K562 (cell line): ENCODE data around the gene ST3GAL3. TPM values are rescaled to one million over a fixed set of nuclear protein-coding genes. Genes with fewer than 3 reads are reported as not detected.

Source experiments
- BCOR ChIP-seq: fragments of 450-650 bp; IDR thresholded peaks from 2 replicates; pipeline ENCODE4 v1.6.1; 2016
- BRF1 ChIP-seq: IDR thresholded peaks from 3 replicates; pipeline ENCODE4 v1.6.1; 2011; ENCODE audit warnings: borderline replicate concordance, mild to moderate bottlenecking; ENCODE audit not compliant: insufficient read length; ENCODE audit errors: extremely low read depth
- CEBPG ChIP-seq, 3 experiments: fragments of 200-800 bp in 1 of 3; sonication (Bioruptor generic) in 1 of 3; sonication (generic) in 1 of 3; formaldehyde crosslinking in 1 of 3; IDR thresholded peaks in 2 of 3; conservative IDR thresholded peaks in 1 of 3; 2 replicates each; pipeline versions ENCODE4 v1.6.1 to v1.8.0; 2016 to 2022; ENCODE audit warnings: missing compliant biosample characterization in 2 of 3, missing genetic modification characterization in 2 of 3, mild to moderate bottlenecking in 1 of 3, missing genetic modification reagents in 1 of 3
- CREM ChIP-seq: IDR thresholded peaks from 2 replicates; pipeline ENCODE4 v1.6.1; 2014; ENCODE audit warnings: antibody characterized with exemption, low read depth
- FOSL1 ChIP-seq: fragments of 200-800 bp; sonication (Bioruptor generic); conservative IDR thresholded peaks from 2 replicates; pipeline ENCODE4 v1.6.1; 2016; ENCODE audit warnings: missing genetic modification characterization, missing compliant biosample characterization
- GTF2E2 ChIP-seq: fragments of 200-800 bp; sonication (Bioruptor generic); IDR thresholded peaks from 2 replicates; pipeline ENCODE4 v1.6.1; 2016; ENCODE audit warnings: missing genetic modification characterization, missing compliant biosample characterization
- HMGN3 ChIP-seq: IDR thresholded peaks from 2 replicates; pipeline ENCODE4 v1.6.1; 2011; ENCODE audit warnings: borderline replicate concordance, low read depth, mild to moderate bottlenecking, mixed read lengths, low read length; ENCODE audit not compliant: insufficient read length; ENCODE audit errors: extremely low read depth
- KDM2B ChIP-seq: fragments of 250-450 bp; sonication (Bioruptor Pico); IDR thresholded peaks from 2 replicates; pipeline ENCODE4 v1.8.0; 2021; ENCODE audit warnings: mild to moderate bottlenecking, moderate library complexity
- LCOR ChIP-seq: sonication (generic); formaldehyde crosslinking; IDR thresholded peaks from 2 replicates; pipeline ENCODE4 v1.8.0; 2022; ENCODE audit warnings: mild to moderate bottlenecking, missing genetic modification reagents
- NFYB ChIP-seq: IDR thresholded peaks from 2 replicates; pipeline ENCODE4 v1.6.1; 2011; ENCODE audit warnings: mild to moderate bottlenecking, moderate library complexity; ENCODE audit not compliant: insufficient read length; ENCODE audit errors: extremely low read depth
- NR2C1 ChIP-seq, 2 experiments: fragments of 450-650 bp; IDR thresholded peaks; 2 replicates each; pipeline ENCODE4 v1.6.1; 2017; ENCODE audit warnings: mild to moderate bottlenecking in 2 of 2, antibody characterized with exemption in 1 of 2, inconsistent platforms in 1 of 2, missing compliant biosample characterization in 1 of 2, missing genetic modification characterization in 1 of 2
- PHF8 ChIP-seq: fragments of 200-600 bp; sonication (generic); IDR thresholded peaks from 2 replicates; pipeline ENCODE4 v1.6.1; 2012; ENCODE audit warnings: mixed run types, mild to moderate bottlenecking, inconsistent platforms, low read length, moderate library complexity, borderline replicate concordance
- RNF2 ChIP-seq: sonication (generic); IDR thresholded peaks from 2 replicates; pipeline ENCODE4 v1.6.1; 2016
- SIN3B ChIP-seq: fragments of 450-650 bp; IDR thresholded peaks from 2 replicates; pipeline ENCODE4 v1.6.1; 2017; ENCODE audit warnings: low read depth, mild to moderate bottlenecking, moderate library complexity
- U2AF1 ChIP-seq: fragments of 200-400 bp; formaldehyde crosslinking; optimal IDR thresholded peaks from 2 replicates; pipeline ENCODE3; 2017; ENCODE audit warnings: mild to moderate bottlenecking, low read depth, low read length, moderate library complexity
- U2AF2 ChIP-seq: fragments of 200-400 bp; formaldehyde crosslinking; optimal IDR thresholded peaks from 2 replicates; pipeline ENCODE3; 2017; ENCODE audit warnings: low read depth, mild to moderate bottlenecking, low read length
- ZFPM2 ChIP-seq: fragments of 250-450 bp; sonication (Bioruptor Pico); IDR thresholded peaks from 2 replicates; pipeline ENCODE4 v1.5.1; 2022; ENCODE audit warnings: mild to moderate bottlenecking
- ZKSCAN3 ChIP-seq: fragments of 250-450 bp; sonication (Bioruptor Pico); IDR thresholded peaks from 2 replicates; pipeline ENCODE4 v1.4.0; 2020
- ZNF232 ChIP-seq: sonication (generic); formaldehyde crosslinking; IDR thresholded peaks from 2 replicates; pipeline ENCODE4 v1.8.0; 2022; ENCODE audit warnings: mild to moderate bottlenecking, missing genetic modification reagents
- ZZZ3 ChIP-seq: fragments of 450-650 bp; IDR thresholded peaks from 2 replicates; pipeline ENCODE4 v1.6.1; 2016; ENCODE audit warnings: antibody characterized with exemption, mild to moderate bottlenecking, moderate library complexity
- polyA plus RNA-seq, 8 experiments: library from polyadenylated mRNA; depleted of rRNA in 4 of 8; stranded (reverse) in 5 of 8; unstranded in 3 of 8; fragments of >200 nt; fragmentation: Nextera tagmentation in 2 of 8; fragmentation: Illumina TruSeq in 1 of 8; extraction: Ambion mirVana in 2 of 8; extraction: Trizol in 1 of 8; gene quantifications; 2 replicates each; pipeline versions ENCODE4 v1.2.1 to v1.2.3, GENCODE V29; 2011 to 2014; ENCODE audit warnings: inconsistent platforms in 1 of 8, missing spikeins in 1 of 8
- total RNA-seq, 7 experiments: library from RNA; depleted of rRNA in 6 of 7; stranded (reverse); fragments of >200 nt in 6 of 7; fragmentation: Illumina TruSeq in 2 of 7; extraction: Trizol in 2 of 7; gene quantifications; 2 replicates each; pipeline versions ENCODE4 v1.2.1 to v1.2.3, GENCODE V29; 2011 to 2021; ENCODE audit warnings: low replicate concordance in 1 of 7
- TF ChIP-seq, protein P1 (sequence below): fragments of 450-650 bp; formaldehyde crosslinking; IDR thresholded peaks from 2 replicates; pipeline ENCODE4 v1.4.0; 2022; ENCODE audit warnings: mild to moderate bottlenecking, moderate library complexity
- TF ChIP-seq, protein P2 (sequence below): sonication (generic); formaldehyde crosslinking; IDR thresholded peaks from 2 replicates; pipeline ENCODE4 v1.9.0; 2022; ENCODE audit warnings: mild to moderate bottlenecking, missing genetic modification reagents
- TF ChIP-seq, protein P3 (sequence below), 2 experiments: fragments of 450-650 bp in 1 of 2; sonication (generic) in 1 of 2; formaldehyde crosslinking; conservative IDR thresholded peaks; 2 replicates each; pipeline versions ENCODE4 v1.4.0 to v1.8.1; 2020 to 2022; ENCODE audit warnings: mild to moderate bottlenecking in 1 of 2, missing genetic modification reagents in 1 of 2

ST3GAL3 gene
- total and polyA plus RNA-seq, 9 of the 15 experiments (the other 6 are each of a cell fraction or from before 2014, with no cell fraction given) = 1.2 to 18.9 (median 11.0) TPM

DNA sequence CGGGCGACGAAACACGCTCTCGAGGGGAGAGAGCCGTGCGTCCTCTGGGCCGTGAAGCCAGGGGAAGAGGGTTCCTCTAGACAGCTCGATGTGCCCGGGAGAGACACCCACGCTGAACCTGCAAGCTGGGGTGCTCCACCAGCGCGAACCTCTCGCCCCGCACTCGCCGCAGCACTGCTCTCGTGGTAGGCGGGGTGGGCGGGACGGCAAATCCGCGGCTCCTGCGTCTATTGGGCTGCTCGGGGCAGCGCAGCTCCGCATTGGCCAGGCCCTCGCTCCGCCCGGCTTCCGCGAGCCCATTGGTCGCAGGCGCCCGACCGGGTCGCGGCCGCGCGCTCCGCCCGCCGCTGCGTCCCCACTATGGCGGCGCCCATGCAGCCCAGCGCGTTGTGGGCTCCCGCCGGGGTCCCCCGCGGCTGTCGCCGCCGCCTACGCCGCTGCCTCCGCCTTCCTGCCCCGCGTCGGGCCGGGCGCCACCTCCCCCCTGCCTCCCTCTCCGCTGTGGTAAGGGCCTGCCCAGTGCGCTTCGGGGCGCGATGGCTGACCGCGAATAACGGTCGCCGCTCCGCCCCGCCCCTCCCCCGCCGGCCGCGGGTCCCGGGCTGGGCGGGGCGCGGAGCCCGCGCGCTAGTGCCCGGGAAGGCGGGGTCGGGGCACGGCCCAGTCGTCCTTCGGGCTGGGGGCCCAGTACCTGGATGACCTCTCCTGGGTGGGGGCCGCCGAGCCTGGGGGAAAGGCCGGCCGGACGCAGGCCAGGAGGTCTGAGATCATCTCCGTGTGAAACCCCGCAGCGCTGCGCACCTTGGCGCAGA lies at the start of gene ST3GAL3 (continued):
- TF ChIP-seq BCOR (no peak), CREM (peak; percentile 71), FOSL1 (tag) (no peak; the same call in none of the 2 replicates), U2AF2 (no peak), U2AF1 (peak; percentile 90), NFYB (peak; percentile 93), ZFPM2 (CRISPR knock-in tag) (0 out of 2 replicates have a peak, but pooled peaks have one; percentile 4), ZKSCAN3 (CRISPR knock-in tag) (no peak), ZNF232 (CRISPR knock-in tag) (no peak; the same call in 1 of the 2 replicates), BRF1 (no peak), LCOR (CRISPR knock-in tag) (0 out of 2 replicates have a peak, but pooled peaks have one; percentile 65), ZZZ3 (no peak), NR2C1 (IDR thresholded peaks at IDR 0.05) (no peak), NR2C1 (tag; IDR thresholded peaks at IDR 0.05) (no peak), SIN3B (peak; percentile 95), RNF2 (peak; percentile 58), KDM2B (CRISPR knock-in tag) (peak; percentile 39; the same call in 1 of the 2 replicates), PHF8 (peak; percentile 97), GTF2E2 (tag) (peak; percentile 97), HMGN3 (peak; percentile 94), CEBPG (CRISPR knock-in tag; IDR thresholded peaks at IDR 0.05) (no peak), CEBPG (tag; conservative IDR thresholded peaks at IDR 0.05 in 1 of 2, IDR thresholded peaks at IDR 0.05 in 1 of 2) (no peak)
- TF ChIP-seq, protein P1, sequence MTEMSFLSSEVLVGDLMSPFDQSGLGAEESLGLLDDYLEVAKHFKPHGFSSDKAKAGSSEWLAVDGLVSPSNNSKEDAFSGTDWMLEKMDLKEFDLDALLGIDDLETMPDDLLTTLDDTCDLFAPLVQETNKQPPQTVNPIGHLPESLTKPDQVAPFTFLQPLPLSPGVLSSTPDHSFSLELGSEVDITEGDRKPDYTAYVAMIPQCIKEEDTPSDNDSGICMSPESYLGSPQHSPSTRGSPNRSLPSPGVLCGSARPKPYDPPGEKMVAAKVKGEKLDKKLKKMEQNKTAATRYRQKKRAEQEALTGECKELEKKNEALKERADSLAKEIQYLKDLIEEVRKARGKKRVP (CRISPR knock-in tag) = no peak
- TF ChIP-seq, protein P2, sequence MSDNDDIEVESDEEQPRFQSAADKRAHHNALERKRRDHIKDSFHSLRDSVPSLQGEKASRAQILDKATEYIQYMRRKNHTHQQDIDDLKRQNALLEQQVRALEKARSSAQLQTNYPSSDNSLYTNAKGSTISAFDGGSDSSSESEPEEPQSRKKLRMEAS = peak; percentile 95
- TF ChIP-seq, protein P3, sequence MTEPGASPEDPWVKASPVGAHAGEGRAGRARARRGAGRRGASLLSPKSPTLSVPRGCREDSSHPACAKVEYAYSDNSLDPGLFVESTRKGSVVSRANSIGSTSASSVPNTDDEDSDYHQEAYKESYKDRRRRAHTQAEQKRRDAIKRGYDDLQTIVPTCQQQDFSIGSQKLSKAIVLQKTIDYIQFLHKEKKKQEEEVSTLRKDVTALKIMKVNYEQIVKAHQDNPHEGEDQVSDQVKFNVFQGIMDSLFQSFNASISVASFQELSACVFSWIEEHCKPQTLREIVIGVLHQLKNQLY (CRISPR knock-in tag; conservative IDR thresholded peaks at IDR 0.05) = no peak
